Suprapubic skin (tissue), 4 donors: ENCODE measurements around the gene ZCCHC17. TPM values are rescaled to one million over a fixed set of nuclear protein-coding genes. Genes with fewer than 3 reads are reported as not detected.
A peak's percentile ranks its signal among the peaks of the same experiment; 100 is the strongest.

Experiments
- DNase-seq, 2 donors: peaks; one replicate each; pipeline ENCODE4 v3.0.0-alpha.2; 2019; ENCODE audit warnings: low spot score in 2 of 2
- H3K27ac ChIP-seq: fragments of 200-600 bp; sonication (generic); one replicate; pipeline ENCODE4 v1.5.1; 2019
- H3K27me3 ChIP-seq: fragments of 200-600 bp; sonication (generic); one replicate; pipeline ENCODE4 v1.5.1; 2019
- H3K36me3 ChIP-seq: fragments of 200-600 bp; sonication (generic); one replicate; pipeline ENCODE4 v1.5.1; 2019
- H3K4me1 ChIP-seq: fragments of 200-600 bp; sonication (generic); one replicate; pipeline ENCODE4 v1.5.1; 2019
- H3K4me3 ChIP-seq: fragments of 200-600 bp; sonication (generic); one replicate; pipeline ENCODE4 v1.5.1; 2019; ENCODE audit warnings: mild to moderate bottlenecking
- H3K9me3 ChIP-seq: fragments of 200-600 bp; sonication (generic); one replicate; pipeline ENCODE4 v1.5.1; 2019
- CTCF ChIP-seq, 2 donors: fragments of 200-600 bp in 1 of 2; fragments of 450-650 bp in 1 of 2; sonication (generic) in 1 of 2; IDR thresholded peaks; one replicate each; pipeline ENCODE4 v1.5.1; 2016 to 2019; ENCODE audit warnings: antibody characterized with exemption in 2 of 2, mild to moderate bottlenecking in 1 of 2, moderate library complexity in 1 of 2
- EP300 ChIP-seq: sonication (generic); formaldehyde crosslinking; IDR thresholded peaks from one replicate; pipeline ENCODE4 v1.6.1; 2017; ENCODE audit warnings: antibody characterized with exemption
- POLR2A ChIP-seq, 2 donors: fragments of 450-650 bp; IDR thresholded peaks; one replicate each; pipeline ENCODE4 v1.6.1; 2017; ENCODE audit warnings: antibody characterized with exemption in 2 of 2, mild to moderate bottlenecking in 2 of 2, moderate library complexity in 2 of 2
- POLR2AphosphoS5 ChIP-seq, 3 donors: sonication (generic); formaldehyde crosslinking; IDR thresholded peaks; one replicate each; pipeline ENCODE4 v1.6.1; 2017; ENCODE audit warnings: antibody characterized with exemption in 3 of 3
- WGBS: methylation state at CpG from one replicate; pipeline ENCODE4 v1.1.5; 2018; 5-methylcytosine and 5-hydroxymethylcytosine counted together
- total RNA-seq, 4 donors: library from RNA; depleted of rRNA; stranded (reverse); fragments of >200 nt; gene quantifications; one replicate each; pipeline ENCODE4 v1.1.0, GENCODE V29; 2016

Gene ZCCHC17
- total RNA-seq, 4 donors from 2014 or later, result 17.9 to 26.3 (median 23.1) TPM

- peak overlapping the region; percentile 27 for H3K27ac ChIP-seq
- H3K27me3 ChIP-seq, result no peaks in the 10 kb centered on the region
- DNase-seq, result no peak
- H3K4me3 ChIP-seq, result peak overlapping the region; percentile 52
- no peak for TF ChIP-seq POLR2AphosphoS5 (IDR thresholded peaks at IDR 0.05)
- no peak for TF ChIP-seq CTCF (IDR thresholded peaks at IDR 0.05)
- TF ChIP-seq EP300, result no peak
- TF ChIP-seq POLR2A (IDR thresholded peaks at IDR 0.05), result no peak
- H3K9me3 ChIP-seq, result no peaks in the 10 kb centered on the region
- H3K36me3 ChIP-seq, result peaks cover 11% of the 10 kb centered on the region
- 73% methylated on average over 3 of the region's 3 CpGs for WGBS
- peaks cover 36% of the 10 kb centered on the region for H3K4me1 ChIP-seq
Observed at GRCh38 chr1:31372051-31372450, 75.2 kb downstream of the ZCCHC17 start.

GRCh38 chr1:31372751-31373055, 75.9 kb downstream of the ZCCHC17 start:
- H3K27ac ChIP-seq, result peak overlapping the region; percentile 90
- WGBS, result 25% methylated on average over 10 of the region's 10 CpGs
- TF ChIP-seq POLR2AphosphoS5 (IDR thresholded peaks at IDR 0.05), result no peak
- no peak for TF ChIP-seq EP300
- no peak for TF ChIP-seq CTCF (IDR thresholded peaks at IDR 0.05)
- TF ChIP-seq POLR2A (IDR thresholded peaks at IDR 0.05), result no peak
- H3K4me1 ChIP-seq, result peaks cover 36% of the 10 kb centered on the region
- H3K27me3 ChIP-seq, result no peaks in the 10 kb centered on the region
- DNase-seq, result no peak
- no peaks in the 10 kb centered on the region for H3K9me3 ChIP-seq
- peaks cover 4% of the 10 kb centered on the region for H3K36me3 ChIP-seq
- H3K4me3 ChIP-seq, result peak overlapping the region; percentile 52

DNA sequence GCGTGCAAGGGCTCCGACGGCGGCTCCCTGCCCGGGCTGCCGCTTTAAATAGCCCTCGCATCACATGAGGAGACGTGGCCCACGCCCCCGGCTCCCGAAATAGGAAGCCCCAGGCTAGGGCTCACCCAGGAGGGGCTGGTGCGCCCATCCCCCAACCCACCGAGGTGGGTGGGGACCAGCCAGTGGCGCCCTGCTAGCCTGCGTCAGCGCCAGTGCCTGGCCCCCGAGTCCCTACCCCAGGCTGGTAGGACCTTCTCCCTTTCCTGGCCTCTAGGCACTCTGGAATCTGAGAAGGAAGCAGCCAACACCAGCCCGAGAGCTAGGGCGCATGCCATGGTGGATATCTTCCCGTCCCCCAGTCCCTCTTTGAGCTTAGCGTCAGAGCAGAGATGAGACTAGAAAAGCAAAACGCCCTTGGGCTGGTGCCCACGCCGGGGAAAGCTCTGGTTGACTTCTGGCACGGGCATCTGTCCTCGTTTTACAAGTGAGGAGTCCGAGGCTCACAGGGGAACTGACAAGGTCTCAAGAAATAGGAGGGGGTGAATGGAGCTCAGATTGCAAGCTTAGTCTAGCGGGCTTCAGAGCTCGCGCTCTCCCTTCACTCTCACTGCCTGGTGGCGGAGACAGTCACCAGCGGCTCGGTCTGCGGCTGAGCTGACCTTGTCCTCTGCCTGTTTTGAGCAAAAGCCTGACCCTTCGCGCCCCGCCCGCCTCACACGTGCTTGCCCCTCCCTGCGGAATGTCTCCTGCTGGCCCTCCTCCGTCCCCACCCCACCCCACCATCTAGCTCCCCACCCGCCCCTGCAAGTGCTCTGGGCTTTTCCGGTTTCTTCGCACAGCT, 76.4 kb downstream of the ZCCHC17 start, which contains the start of gene FABP3:
TSS of gene FABP3 (minus strand) at position 21 of the 841 bp plus-strand sequence. CDS start 62 bp downstream, outside the sequence.
- peak; percentile 89 to 92 for DNase-seq
- H3K36me3 ChIP-seq, result no peaks in the 10 kb centered on the region
- H3K27ac ChIP-seq, result peak within 1 kb of the TSS; percentile 90
- WGBS, result under 1% methylated on average over 42 of the region's 44 CpGs
- H3K9me3 ChIP-seq, result no peaks in the 10 kb centered on the region
- no peak for TF ChIP-seq CTCF (IDR thresholded peaks at IDR 0.05)
- no peak for TF ChIP-seq EP300
- no peak for TF ChIP-seq POLR2A (IDR thresholded peaks at IDR 0.05)
- no peak for TF ChIP-seq POLR2AphosphoS5 (IDR thresholded peaks at IDR 0.05)
- H3K27me3 ChIP-seq, result no peaks in the 10 kb centered on the region
- H3K4me3 ChIP-seq, result peak within 1 kb of the TSS; percentile 52
- peaks cover 36% of the 10 kb centered on the region for H3K4me1 ChIP-seq

DNA sequence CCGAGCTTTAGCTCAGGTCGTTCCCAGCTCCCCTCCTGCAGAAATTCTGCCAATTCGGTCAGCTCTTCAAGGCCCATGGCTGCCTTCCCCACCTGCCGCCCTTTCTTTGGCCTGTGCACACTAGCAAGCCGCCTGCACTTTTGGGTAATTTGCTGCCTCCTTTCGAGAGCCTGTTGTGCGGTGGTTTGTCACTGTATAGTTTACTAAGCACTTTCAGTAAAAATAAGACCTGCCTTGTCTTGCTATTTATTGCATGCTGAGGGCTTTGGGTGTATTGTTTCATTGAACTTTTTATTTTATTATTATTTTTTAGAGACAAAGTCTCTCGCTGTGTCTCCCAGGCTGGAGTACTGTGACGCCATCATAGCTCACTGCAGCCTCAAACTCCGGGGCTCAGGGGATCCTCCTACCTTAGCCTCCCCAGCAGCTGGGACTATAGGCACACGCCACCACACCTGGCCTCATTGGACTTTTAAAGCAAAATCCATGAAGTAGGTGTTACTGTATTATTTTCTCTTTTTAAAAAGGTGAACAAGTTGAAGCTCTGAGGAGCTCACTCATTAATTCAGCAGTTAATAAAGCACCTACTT, 77.2 kb downstream of the ZCCHC17 start:
- no peaks in the 10 kb centered on the region for H3K27me3 ChIP-seq
- no peak for TF ChIP-seq POLR2AphosphoS5 (IDR thresholded peaks at IDR 0.05)
- TF ChIP-seq CTCF (IDR thresholded peaks at IDR 0.05), result no peak
- H3K27ac ChIP-seq, result peak overlapping the region; percentile 90
- H3K9me3 ChIP-seq, result no peaks in the 10 kb centered on the region
- no peaks in the 10 kb centered on the region for H3K36me3 ChIP-seq
- peak overlapping the region; percentile 52 for H3K4me3 ChIP-seq
- peaks cover 36% of the 10 kb centered on the region for H3K4me1 ChIP-seq
- no peak for DNase-seq
- 29% methylated on average over 11 of the region's 11 CpGs for WGBS

GRCh38 chr1:31374511-31375196, 77.8 kb downstream of the ZCCHC17 start:
- Histone ChIP-seq H3K36me3 (no peaks in the 10 kb centered on the region), H3K27me3 (no peaks in the 10 kb centered on the region), H3K9me3 (no peaks in the 10 kb centered on the region), H3K4me1 (peaks cover 36% of the 10 kb centered on the region), H3K4me3 (no peak overlapping the region), H3K27ac (peak overlapping the region; percentile 90)
- TF ChIP-seq EP300, result no peak
- TF ChIP-seq POLR2AphosphoS5 (IDR thresholded peaks at IDR 0.05), result no peak
- no peak for TF ChIP-seq POLR2A (IDR thresholded peaks at IDR 0.05)
- no peak for TF ChIP-seq CTCF (IDR thresholded peaks at IDR 0.05)
- WGBS, result 60% methylated on average over 6 of the region's 7 CpGs
- no peak for DNase-seq
